HG02973 (cell line): Measurements from ENCODE around the gene MC3R.
"Not testable (repeated sequence)": the region's sequence is repeated elsewhere in the genome, so short reads cannot be mapped to it uniquely, and the experiment has no call there.

ENCODE experiments used
- ATAC-seq: cut with Tn5 transposase; IDR thresholded peaks from one replicate; pipeline ENCODE4 v1.9.1; 2021; ENCODE audit warnings: moderate library complexity; ENCODE audit not compliant: unreplicated experiment

The MC3R gene

GRCh38 chr20:56247954-56248782 is at the start of gene MC3R:
MC3R (plus strand) TSS chr20:56248732; CDS start chr20:56248844, 112 bp downstream.
- ATAC-seq = peak; percentile 73

GRCh38 chr20:56200456-56200855 is 48.1 kb upstream of the MC3R start:
- no peak for ATAC-seq

- ATAC-seq = no peak
These were observed 45.9 kb upstream of the MC3R start for GRCh38 chr20:56202493-56203077.

- ATAC-seq = no peak
These were observed 44.3 kb upstream of the MC3R start for GRCh38 chr20:56204206-56204605.

- no peak for ATAC-seq
These were observed 43.2 kb upstream of the MC3R start for GRCh38 chr20:56205346-56205745.

- ATAC-seq = no peak
These were observed 40.9 kb upstream of the MC3R start for GRCh38 chr20:56207656-56208055.

- ATAC-seq = no peak
These were observed 40.4 kb upstream of the MC3R start for GRCh38 chr20:56208121-56208520.

GRCh38 chr20:56211051-56211450 is 37.5 kb upstream of the MC3R start:
- no peak for ATAC-seq

GRCh38 chr20:56212091-56212490 is 36.4 kb upstream of the MC3R start:
- ATAC-seq = no peak

GRCh38 chr20:56213321-56213720 is 35.2 kb upstream of the MC3R start:
- ATAC-seq = no peak

- no peak for ATAC-seq
These were observed 33.4 kb upstream of the MC3R start for GRCh38 chr20:56215115-56215514.

- no peak for ATAC-seq
These were observed 30.7 kb upstream of the MC3R start for GRCh38 chr20:56217829-56218228.

- ATAC-seq = not testable (repeated sequence)
These were observed 27.3 kb upstream of the MC3R start for GRCh38 chr20:56221186-56221585.

GRCh38 chr20:56222201-56222600 is 26.3 kb upstream of the MC3R start:
- no peak for ATAC-seq

GRCh38 chr20:56222945-56223344 is 25.6 kb upstream of the MC3R start:
- ATAC-seq = no peak

- ATAC-seq = no peak
These were observed 25.2 kb upstream of the MC3R start for GRCh38 chr20:56223352-56223751.

- no peak for ATAC-seq
These were observed 20.5 kb upstream of the MC3R start for GRCh38 chr20:56228021-56228420.

- ATAC-seq = no peak
These were observed 18.7 kb upstream of the MC3R start for GRCh38 chr20:56229812-56230211.

- ATAC-seq = no peak
These were observed 14.4 kb upstream of the MC3R start for GRCh38 chr20:56234110-56234509.

GRCh38 chr20:56237335-56237734 is 11.2 kb upstream of the MC3R start:
- no peak for ATAC-seq

- no peak for ATAC-seq
These were observed 4.3 kb upstream of the MC3R start for GRCh38 chr20:56244259-56244658.

GRCh38 chr20:56245761-56246160 is 2.8 kb upstream of the MC3R start:
- no peak for ATAC-seq
